HG03571 (cell line): Measurements from ENCODE around the gene HERC2.
"Not testable (repeated sequence)": the region's sequence is repeated elsewhere in the genome, so short reads cannot be mapped to it uniquely, and the experiment has no call there.

ENCODE experiments used
- ATAC-seq: cut with Tn5 transposase; IDR thresholded peaks from one replicate; pipeline ENCODE4 v1.9.1; 2021; ENCODE audit not compliant: unreplicated experiment

The HERC2 gene, protein sequence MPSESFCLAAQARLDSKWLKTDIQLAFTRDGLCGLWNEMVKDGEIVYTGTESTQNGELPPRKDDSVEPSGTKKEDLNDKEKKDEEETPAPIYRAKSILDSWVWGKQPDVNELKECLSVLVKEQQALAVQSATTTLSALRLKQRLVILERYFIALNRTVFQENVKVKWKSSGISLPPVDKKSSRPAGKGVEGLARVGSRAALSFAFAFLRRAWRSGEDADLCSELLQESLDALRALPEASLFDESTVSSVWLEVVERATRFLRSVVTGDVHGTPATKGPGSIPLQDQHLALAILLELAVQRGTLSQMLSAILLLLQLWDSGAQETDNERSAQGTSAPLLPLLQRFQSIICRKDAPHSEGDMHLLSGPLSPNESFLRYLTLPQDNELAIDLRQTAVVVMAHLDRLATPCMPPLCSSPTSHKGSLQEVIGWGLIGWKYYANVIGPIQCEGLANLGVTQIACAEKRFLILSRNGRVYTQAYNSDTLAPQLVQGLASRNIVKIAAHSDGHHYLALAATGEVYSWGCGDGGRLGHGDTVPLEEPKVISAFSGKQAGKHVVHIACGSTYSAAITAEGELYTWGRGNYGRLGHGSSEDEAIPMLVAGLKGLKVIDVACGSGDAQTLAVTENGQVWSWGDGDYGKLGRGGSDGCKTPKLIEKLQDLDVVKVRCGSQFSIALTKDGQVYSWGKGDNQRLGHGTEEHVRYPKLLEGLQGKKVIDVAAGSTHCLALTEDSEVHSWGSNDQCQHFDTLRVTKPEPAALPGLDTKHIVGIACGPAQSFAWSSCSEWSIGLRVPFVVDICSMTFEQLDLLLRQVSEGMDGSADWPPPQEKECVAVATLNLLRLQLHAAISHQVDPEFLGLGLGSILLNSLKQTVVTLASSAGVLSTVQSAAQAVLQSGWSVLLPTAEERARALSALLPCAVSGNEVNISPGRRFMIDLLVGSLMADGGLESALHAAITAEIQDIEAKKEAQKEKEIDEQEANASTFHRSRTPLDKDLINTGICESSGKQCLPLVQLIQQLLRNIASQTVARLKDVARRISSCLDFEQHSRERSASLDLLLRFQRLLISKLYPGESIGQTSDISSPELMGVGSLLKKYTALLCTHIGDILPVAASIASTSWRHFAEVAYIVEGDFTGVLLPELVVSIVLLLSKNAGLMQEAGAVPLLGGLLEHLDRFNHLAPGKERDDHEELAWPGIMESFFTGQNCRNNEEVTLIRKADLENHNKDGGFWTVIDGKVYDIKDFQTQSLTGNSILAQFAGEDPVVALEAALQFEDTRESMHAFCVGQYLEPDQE (N-terminal part only)

GRCh38 chr15:28322129-28322588 lies at the start of gene HERC2:
TSS of gene HERC2 (minus strand) at chr15:28322179. CDS start at chr15:28321433, 746 bp downstream.
- ATAC-seq, result not testable (repeated sequence)

GRCh38 chr15:28365502-28365901 lies 43.5 kb upstream of the HERC2 start:
- ATAC-seq, result not testable (repeated sequence)

DNA sequence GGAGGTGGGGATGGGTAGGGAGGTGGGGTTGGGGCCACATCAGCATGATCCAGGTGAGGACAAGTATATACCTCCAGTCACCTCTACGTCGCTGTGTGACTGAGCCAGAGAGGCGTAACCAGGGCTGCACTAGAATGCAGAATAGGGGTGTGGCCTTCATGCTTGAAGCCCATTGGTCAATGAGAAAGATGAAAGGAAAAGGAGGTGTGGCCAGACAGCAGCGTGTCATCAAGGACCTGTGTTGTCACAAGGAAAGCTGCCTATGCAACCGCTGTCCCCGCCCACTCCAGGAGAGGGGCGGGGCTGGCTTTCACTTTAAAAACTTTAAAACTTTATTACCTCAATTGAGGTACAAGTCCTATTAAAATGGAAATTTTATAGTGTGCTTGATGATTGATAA lies 36.0 kb upstream of the HERC2 start, which contains the start of gene GOLGA6L24:
Gene GOLGA6L24 (minus strand): TSS at position 101 of the 400 bp plus-strand sequence. CDS start 61 bp downstream, at position 40.
- ATAC-seq, result not testable (repeated sequence)

GRCh38 chr15:28321358-28322078 lies 461 bp downstream of the HERC2 start:
- not testable (repeated sequence) for ATAC-seq

DNA sequence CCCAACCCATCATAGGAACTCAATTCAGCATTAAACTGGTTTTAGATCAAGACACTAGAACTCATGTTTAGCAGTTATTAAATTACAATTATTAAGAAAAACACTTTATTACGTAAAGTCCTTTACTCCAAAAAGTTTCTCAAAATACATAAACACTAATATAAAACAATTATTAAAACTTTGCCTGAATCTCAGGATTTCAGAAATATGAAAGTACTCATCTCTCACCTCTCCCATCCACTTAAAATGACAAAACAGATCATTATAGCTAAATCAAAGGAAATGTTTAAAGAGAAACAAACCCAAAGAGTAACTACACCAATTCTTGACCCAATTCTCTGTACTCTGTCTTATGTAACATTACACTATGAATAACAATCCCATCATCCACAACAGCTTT lies 2.3 kb downstream of the HERC2 start:
- not testable (repeated sequence) for ATAC-seq

DNA sequence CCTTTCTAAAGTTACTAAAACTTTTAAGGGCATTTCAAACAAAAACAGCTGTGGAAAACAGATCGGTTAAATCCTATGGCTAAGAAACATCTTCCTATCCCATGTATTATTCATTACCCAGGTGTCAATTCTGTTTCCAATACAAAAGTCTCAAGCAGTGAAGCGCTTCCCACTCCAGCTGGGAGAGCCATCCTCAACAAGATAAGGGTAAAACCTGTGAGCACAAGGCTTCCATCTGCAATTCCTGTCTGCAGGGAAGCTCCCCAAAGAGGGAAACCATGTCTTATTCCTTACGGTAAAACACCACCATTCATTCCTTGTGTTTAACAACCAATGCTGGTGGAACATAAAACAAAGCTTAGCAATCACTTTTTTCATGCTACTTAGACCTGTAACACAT lies 3.2 kb downstream of the HERC2 start:
- ATAC-seq, result not testable (repeated sequence)

DNA sequence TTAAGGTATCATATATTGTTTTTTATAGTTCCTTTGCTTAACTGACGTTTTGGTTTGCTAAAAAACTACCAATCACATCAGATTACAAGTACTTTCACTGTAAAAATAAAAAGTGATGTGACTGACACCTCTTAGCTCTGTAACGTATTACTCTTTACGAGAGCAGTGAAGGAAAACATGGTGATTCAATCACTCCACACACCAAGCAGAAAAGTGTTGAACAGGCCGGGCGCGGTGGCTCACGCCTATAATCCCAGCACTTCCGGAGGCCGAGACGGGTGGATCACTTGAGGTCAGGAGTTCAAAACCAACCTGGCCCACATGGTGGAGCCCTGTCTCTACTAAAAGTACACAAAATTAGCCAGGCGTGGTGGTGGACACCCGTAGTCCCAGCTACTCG lies 3.9 kb downstream of the HERC2 start:
- not testable (repeated sequence) for ATAC-seq

DNA sequence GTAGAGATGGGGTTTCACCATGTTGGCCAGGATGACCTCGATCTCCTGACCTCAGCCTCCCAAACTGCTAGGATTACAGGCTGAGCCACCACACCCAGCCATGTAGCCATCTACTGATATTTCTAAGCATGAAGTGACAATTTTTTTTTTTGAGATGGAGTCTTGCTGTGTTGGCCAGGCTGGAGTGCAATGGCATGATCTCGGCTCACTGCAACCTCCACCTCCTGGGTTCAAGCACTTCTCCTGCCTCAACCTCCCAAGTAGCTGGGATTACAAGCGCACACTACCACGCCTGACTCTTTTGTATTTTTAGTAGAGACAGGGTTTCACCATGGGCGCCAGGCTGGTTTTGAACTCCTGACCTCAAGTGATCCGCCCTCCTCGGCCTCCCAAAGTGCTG lies 5.0 kb downstream of the HERC2 start:
- not testable (repeated sequence) for ATAC-seq

- ATAC-seq, result not testable (repeated sequence)
Measured at GRCh38 chr15:28310454-28310853, 11.5 kb downstream of the HERC2 start.

GRCh38 chr15:28308718-28309117 lies 13.3 kb downstream of the HERC2 start:
- not testable (repeated sequence) for ATAC-seq

GRCh38 chr15:28305700-28306099 lies 16.3 kb downstream of the HERC2 start:
- ATAC-seq, result not testable (repeated sequence)

DNA sequence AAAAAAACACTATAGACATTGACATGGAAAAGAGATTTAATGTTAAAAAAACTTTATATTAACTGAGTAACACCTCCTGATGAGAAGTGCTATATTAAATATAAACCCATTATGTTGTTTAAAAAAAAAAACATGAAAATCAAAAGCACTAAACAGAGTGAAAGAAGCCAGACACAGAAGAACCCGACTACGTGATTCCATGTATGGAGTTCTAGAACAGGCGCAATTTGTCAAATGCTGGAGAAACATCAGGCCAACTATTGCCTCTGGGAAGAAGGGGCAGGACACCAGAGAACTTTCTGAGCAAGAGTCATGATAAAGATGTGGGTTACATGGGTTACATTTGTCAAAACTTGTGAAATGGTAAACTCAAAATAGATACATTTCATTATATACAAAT lies 24.5 kb downstream of the HERC2 start:
- not testable (repeated sequence) for ATAC-seq

GRCh38 chr15:28296814-28297213 lies 25.2 kb downstream of the HERC2 start:
- not testable (repeated sequence) for ATAC-seq

DNA sequence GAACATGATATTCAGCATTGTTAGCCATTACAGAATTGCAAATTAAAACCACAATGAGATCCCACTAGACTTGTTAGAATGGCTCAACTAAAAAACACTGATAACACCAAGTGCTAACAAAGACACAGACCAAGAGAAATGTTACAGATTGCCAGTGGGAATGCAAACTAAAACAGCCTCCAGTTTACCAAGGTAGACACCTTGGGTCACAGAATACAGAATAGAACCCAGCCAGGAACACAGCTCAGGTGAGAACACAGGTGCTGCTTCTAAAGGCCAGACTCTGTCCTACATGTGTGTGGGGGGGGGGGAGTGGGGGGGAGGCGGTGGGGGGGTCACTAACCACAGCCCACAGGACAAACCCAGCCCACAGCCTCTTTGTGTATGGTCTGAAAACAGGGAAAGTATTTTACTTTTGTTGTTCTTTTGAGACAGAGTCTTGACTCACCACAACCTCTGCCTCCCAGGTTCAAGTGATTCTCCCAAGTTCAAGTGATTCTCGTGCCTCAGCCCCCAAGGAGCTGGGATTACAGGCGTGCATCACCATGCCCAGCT lies 26.9 kb downstream of the HERC2 start:
- not testable (repeated sequence) for ATAC-seq

- ATAC-seq, result not testable (repeated sequence)
Measured at GRCh38 chr15:28294560-28294959, 27.4 kb downstream of the HERC2 start.

- no peak for ATAC-seq
Measured at GRCh38 chr15:28289694-28290463, 32.1 kb downstream of the HERC2 start.

DNA sequence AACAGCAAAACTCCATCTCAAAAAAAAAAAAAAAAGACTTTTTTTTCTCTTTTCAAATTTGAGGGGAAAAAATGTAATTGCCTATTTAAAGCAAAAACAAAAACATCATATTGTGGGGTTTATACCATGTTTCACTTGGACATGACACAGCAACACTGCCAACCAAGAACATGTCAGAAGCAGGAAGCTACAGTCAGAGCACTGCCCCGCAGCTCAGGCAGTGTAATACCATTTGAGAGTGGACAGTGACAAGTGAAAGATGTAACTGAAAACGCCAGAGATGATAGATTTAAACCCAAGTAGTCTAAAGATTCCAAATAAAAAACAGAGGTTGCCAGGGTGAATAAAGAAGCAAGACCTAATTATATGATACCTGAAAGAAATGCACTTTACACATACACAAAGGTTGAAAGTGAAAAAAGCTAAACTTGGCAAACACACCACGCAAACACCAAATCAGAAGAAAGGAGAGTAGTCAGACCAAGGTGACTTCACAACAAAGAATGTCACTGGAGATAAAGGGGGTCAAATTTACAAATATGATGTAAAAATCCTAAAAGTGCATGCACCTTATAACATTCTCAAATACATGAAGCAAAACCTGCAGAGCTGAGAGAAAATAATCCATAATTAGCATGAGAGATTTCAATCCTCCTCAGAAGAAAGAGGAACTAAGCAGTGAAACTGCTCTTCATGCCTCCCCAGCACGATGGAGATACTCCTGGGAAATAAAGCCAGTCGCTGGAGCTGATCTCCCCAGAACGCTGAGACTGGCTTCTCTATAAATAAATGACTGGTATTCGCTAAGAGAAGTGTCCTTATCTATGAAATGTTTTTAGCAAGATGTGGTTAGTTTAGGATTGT lies 32.9 kb downstream of the HERC2 start:
- peak; percentile 62 for ATAC-seq

- not testable (repeated sequence) for ATAC-seq
Measured at GRCh38 chr15:28286659-28287058, 35.3 kb downstream of the HERC2 start.
